Stimulated activated CD8-positive, alpha-beta memory T cell treated with anti-CD3 and anti-CD28 coated beads, Interleukin-7, amount 100 ng/mL, for 1 hour (primary cell): Measurements from ENCODE around the gene PPP1R13L.

Source experiments
- DNase-seq, 2 donors: peaks; one replicate each; pipeline ENCODE4 v3.0.0-alpha.2; 2020; ENCODE audit warnings: low read depth in 2 of 2

PPP1R13L gene

GRCh38 chr19:45406226-45407090 lies 1.6 kb upstream of the PPP1R13L start, which contains the start of gene POLR1G:
Gene POLR1G (plus strand): TSS chr19:45406644. CDS start chr19:45406697, 53 bp downstream.
- DNase-seq: peak; percentile 45 to 46

GRCh38 chr19:45405435-45406225 lies 761 bp upstream of the PPP1R13L start:
- DNase-seq: peak; percentile 55 to 63

- no peak for DNase-seq
Observed at GRCh38 chr19:45403781-45404556, 900 bp downstream of the PPP1R13L start.

- no peak for DNase-seq
Observed at GRCh38 chr19:45403272-45403671, 1.6 kb downstream of the PPP1R13L start.

GRCh38 chr19:45402298-45403061 lies 2.4 kb downstream of the PPP1R13L start:
- no peak for DNase-seq

- no peak for DNase-seq
Observed at GRCh38 chr19:45401815-45402214, 3.1 kb downstream of the PPP1R13L start.

GRCh38 chr19:45400192-45400591 lies 4.7 kb downstream of the PPP1R13L start:
- no peak for DNase-seq

- no peak for DNase-seq
Observed at GRCh38 chr19:45395821-45396617, 8.8 kb downstream of the PPP1R13L start.

- DNase-seq: no peak
Observed at GRCh38 chr19:45391871-45392665, 12.8 kb downstream of the PPP1R13L start.

- no peak for DNase-seq
Observed at GRCh38 chr19:45391346-45391745, 13.5 kb downstream of the PPP1R13L start.

GRCh38 chr19:45385392-45386221 lies 19.3 kb downstream of the PPP1R13L start:
- DNase-seq: no peak

GRCh38 chr19:45382426-45382825 lies 22.4 kb downstream of the PPP1R13L start:
- DNase-seq: no peak

GRCh38 chr19:45380107-45380506 lies 24.8 kb downstream of the PPP1R13L start:
- DNase-seq: no peak

GRCh38 chr19:45376045-45376724 lies 28.7 kb downstream of the PPP1R13L start:
- no peak for DNase-seq

GRCh38 chr19:45370410-45371204 lies 34.3 kb downstream of the PPP1R13L start, which contains the start of gene ERCC2:
Gene ERCC2 (minus strand): TSS chr19:45370573. CDS start chr19:45370540, 33 bp downstream.
- peak; percentile 99 for DNase-seq

GRCh38 chr19:45368737-45369340 lies 36.0 kb downstream of the PPP1R13L start:
- no peak for DNase-seq

- DNase-seq: no peak
Observed at GRCh38 chr19:45368127-45368526, 36.7 kb downstream of the PPP1R13L start.
